Measurements from ENCODE around the gene ENC1.

Gene ENC1

GRCh38 chr5:74608736-74609601, 31.6 kb downstream of the ENC1 start:
- DNase-seq (ENCODE audit: low read depth, low spot score): no peak

GRCh38 chr5:74605759-74606158, 34.8 kb downstream of the ENC1 start:
- no peak for DNase-seq (ENCODE audit: low read depth, low spot score)

GRCh38 chr5:74603376-74603775, 37.2 kb downstream of the ENC1 start:
- no peak for DNase-seq (ENCODE audit: low read depth, low spot score)

GRCh38 chr5:74599148-74599547, 41.4 kb downstream of the ENC1 start:
- DNase-seq (ENCODE audit: low read depth, low spot score): no peak

- no peak for DNase-seq (ENCODE audit: low read depth, low spot score)
Observed at GRCh38 chr5:74598731-74599130, 41.8 kb downstream of the ENC1 start.

GRCh38 chr5:74596927-74597326, 43.6 kb downstream of the ENC1 start:
- DNase-seq (ENCODE audit: low read depth, low spot score): peak; percentile 70

- DNase-seq (ENCODE audit: low read depth, low spot score): peak; percentile 23
Observed at GRCh38 chr5:74595143-74595925, 45.2 kb downstream of the ENC1 start.

GRCh38 chr5:74594137-74595040, 46.1 kb downstream of the ENC1 start:
- DNase-seq (ENCODE audit: low read depth, low spot score): no peak

GRCh38 chr5:74589204-74590056, 51.1 kb downstream of the ENC1 start:
- no peak for DNase-seq (ENCODE audit: low read depth, low spot score)

GRCh38 chr5:74588415-74588814, 52.1 kb downstream of the ENC1 start:
- no peak for DNase-seq (ENCODE audit: low read depth, low spot score)

- peak; percentile 9 for DNase-seq (ENCODE audit: low read depth, low spot score)
Observed at GRCh38 chr5:74587890-74588289, 52.6 kb downstream of the ENC1 start.

- DNase-seq (ENCODE audit: low read depth, low spot score): peak; percentile 7
Observed at GRCh38 chr5:74587300-74587699, 53.2 kb downstream of the ENC1 start.

- DNase-seq (ENCODE audit: low read depth, low spot score): no peak
Observed at GRCh38 chr5:74586856-74587255, 53.7 kb downstream of the ENC1 start.

GRCh38 chr5:74582853-74583252, 57.7 kb downstream of the ENC1 start:
- no peak for DNase-seq (ENCODE audit: low read depth, low spot score)

- no peak for DNase-seq (ENCODE audit: low read depth, low spot score)
Observed at GRCh38 chr5:74581988-74582365, 58.6 kb downstream of the ENC1 start.

- no peak for DNase-seq (ENCODE audit: low read depth, low spot score)
Observed at GRCh38 chr5:74580729-74581109, 59.8 kb downstream of the ENC1 start.

- DNase-seq (ENCODE audit: low read depth, low spot score): no peak
Observed at GRCh38 chr5:74579215-74579614, 61.3 kb downstream of the ENC1 start.

- DNase-seq (ENCODE audit: low read depth, low spot score): no peak
Observed at GRCh38 chr5:74578356-74579044, 62.0 kb downstream of the ENC1 start.
